K562 (cell line): ENCODE measurements around the gene SMARCA4. TPM values are rescaled to one million over a fixed set of nuclear protein-coding genes. Genes with fewer than 3 reads are reported as not detected.
A peak's percentile ranks its signal among the peaks of the same experiment; 100 is the strongest.

Source experiments
- ATF3 ChIP-seq, 2 experiments: fragments of 450-650 bp in 1 of 2; sonication (generic) in 1 of 2; formaldehyde crosslinking in 1 of 2; IDR thresholded peaks in 1 of 2; conservative IDR thresholded peaks in 1 of 2; 2 replicates each; pipeline versions ENCODE4 v1.6.1 to v1.8.1; 2016 to 2023; ENCODE audit warnings: mild to moderate bottlenecking in 2 of 2, moderate library complexity in 2 of 2, inconsistent platforms in 1 of 2, missing genetic modification reagents in 1 of 2
- CBX1 ChIP-seq: sonication (generic); IDR thresholded peaks from 2 replicates; pipeline ENCODE4 v1.6.1; 2016; ENCODE audit warnings: antibody characterized with exemption, low read depth, mild to moderate bottlenecking
- EP300 ChIP-seq: IDR thresholded peaks from 2 replicates; pipeline ENCODE4 v1.6.1; 2012; ENCODE audit warnings: low read length, improper control_type of control experiment
- GABPA ChIP-seq: fragments of 200-800 bp; sonication (Bioruptor generic); conservative IDR thresholded peaks from 2 replicates; pipeline ENCODE4 v1.6.1; 2016; ENCODE audit warnings: low read depth, missing genetic modification characterization, missing compliant biosample characterization
- HNRNPH1 ChIP-seq: fragments of 200-400 bp; formaldehyde crosslinking; optimal IDR thresholded peaks from 2 replicates; pipeline ENCODE3; 2017; ENCODE audit warnings: low read depth, mild to moderate bottlenecking, low read length, moderate library complexity
- MIER1 ChIP-seq: fragments of 450-650 bp; IDR thresholded peaks from 2 replicates; pipeline ENCODE4 v1.6.1; 2016; ENCODE audit warnings: antibody characterized with exemption, mild to moderate bottlenecking, low read depth
- NCOR1 ChIP-seq: fragments of 450-650 bp; IDR thresholded peaks from 2 replicates; pipeline ENCODE4 v1.6.1; 2016; ENCODE audit warnings: mild to moderate bottlenecking, moderate library complexity
- NR1H2 ChIP-seq: sonication (generic); formaldehyde crosslinking; IDR thresholded peaks from 2 replicates; pipeline ENCODE4 v1.4.0; 2020; ENCODE audit warnings: mild to moderate bottlenecking, missing genetic modification reagents
- POU5F1 ChIP-seq: fragments of 150-350 bp; IDR thresholded peaks from 2 replicates; pipeline ENCODE4 v1.6.1; 2014; ENCODE audit warnings: borderline replicate concordance, low read length, low read depth, mild to moderate bottlenecking; ENCODE audit not compliant: partially characterized antibody
- TSC22D4 ChIP-seq: fragments of 450-650 bp; IDR thresholded peaks from 2 replicates; pipeline ENCODE4 v1.6.1; 2016; ENCODE audit warnings: missing genetic modification characterization, missing biosample characterization, control low read depth
- UBTF ChIP-seq, 2 experiments: IDR thresholded peaks; 2 replicates each; pipeline ENCODE4 v1.6.1; 2012; ENCODE audit warnings: improper control_type of control experiment in 2 of 2, low read depth in 2 of 2, low read length in 2 of 2, borderline replicate concordance in 1 of 2
- ZNF146 ChIP-seq: IDR thresholded peaks from one replicate; pipeline ENCODE4 v1.6.1; 2018; ENCODE audit warnings: missing compliant biosample characterization; ENCODE audit not compliant: unreplicated experiment
- ZNF175 ChIP-seq: fragments of 200-800 bp; sonication (Bioruptor generic); IDR thresholded peaks from 2 replicates; pipeline ENCODE4 v1.6.1; 2016; ENCODE audit warnings: low read depth, mild to moderate bottlenecking, missing genetic modification characterization, missing compliant biosample characterization
- ZNF253 ChIP-seq: fragments of 250-450 bp; sonication (Bioruptor Pico); conservative IDR thresholded peaks from 2 replicates; pipeline ENCODE4 v1.6.1; 2021; ENCODE audit warnings: mild to moderate bottlenecking
- ZNF583 ChIP-seq: fragments of 250-450 bp; sonication (Bioruptor Pico); IDR thresholded peaks from 2 replicates; pipeline ENCODE4 v1.4.0; 2020
- ZNF707 ChIP-seq: fragments of 250-450 bp; sonication (Bioruptor Pico); conservative IDR thresholded peaks from 2 replicates; pipeline ENCODE4 v1.8.0; 2022; ENCODE audit warnings: inconsistent platforms, mild to moderate bottlenecking, moderate library complexity
- ZNF76 ChIP-seq: fragments of 250-450 bp; sonication (Bioruptor Pico); IDR thresholded peaks from 2 replicates; pipeline ENCODE4 v1.4.0; 2020; ENCODE audit warnings: mild to moderate bottlenecking, moderate library complexity, borderline replicate concordance
- polyA plus RNA-seq, 8 experiments: library from polyadenylated mRNA; depleted of rRNA in 4 of 8; stranded (reverse) in 5 of 8; unstranded in 3 of 8; fragments of >200 nt; fragmentation: Nextera tagmentation in 2 of 8; fragmentation: Illumina TruSeq in 1 of 8; extraction: Ambion mirVana in 2 of 8; extraction: Trizol in 1 of 8; gene quantifications; 2 replicates each; pipeline versions ENCODE4 v1.2.1 to v1.2.3, GENCODE V29; 2011 to 2014; ENCODE audit warnings: inconsistent platforms in 1 of 8, missing spikeins in 1 of 8
- total RNA-seq, 7 experiments: library from RNA; depleted of rRNA in 6 of 7; stranded (reverse); fragments of >200 nt in 6 of 7; fragmentation: Illumina TruSeq in 2 of 7; extraction: Trizol in 2 of 7; gene quantifications; 2 replicates each; pipeline versions ENCODE4 v1.2.1 to v1.2.3, GENCODE V29; 2011 to 2021; ENCODE audit warnings: low replicate concordance in 1 of 7
- TF ChIP-seq, protein P1 (sequence below): fragments of 250-450 bp; sonication (Bioruptor Pico); IDR thresholded peaks from 2 replicates; pipeline ENCODE4 v1.4.0; 2020; ENCODE audit warnings: mild to moderate bottlenecking, moderate library complexity, borderline replicate concordance
- TF ChIP-seq, protein P2 (sequence below): fragments of 250-450 bp; sonication (Bioruptor Pico); IDR thresholded peaks from 2 replicates; pipeline ENCODE4 v1.8.0; 2022; ENCODE audit warnings: moderate library complexity, mild to moderate bottlenecking, inconsistent platforms

Gene SMARCA4
- total and polyA plus RNA-seq, 9 of the 15 experiments (the other 6 are each of a cell fraction or from before 2014, with no cell fraction given): 19.3 to 207 (median 52.1) TPM

DNA sequence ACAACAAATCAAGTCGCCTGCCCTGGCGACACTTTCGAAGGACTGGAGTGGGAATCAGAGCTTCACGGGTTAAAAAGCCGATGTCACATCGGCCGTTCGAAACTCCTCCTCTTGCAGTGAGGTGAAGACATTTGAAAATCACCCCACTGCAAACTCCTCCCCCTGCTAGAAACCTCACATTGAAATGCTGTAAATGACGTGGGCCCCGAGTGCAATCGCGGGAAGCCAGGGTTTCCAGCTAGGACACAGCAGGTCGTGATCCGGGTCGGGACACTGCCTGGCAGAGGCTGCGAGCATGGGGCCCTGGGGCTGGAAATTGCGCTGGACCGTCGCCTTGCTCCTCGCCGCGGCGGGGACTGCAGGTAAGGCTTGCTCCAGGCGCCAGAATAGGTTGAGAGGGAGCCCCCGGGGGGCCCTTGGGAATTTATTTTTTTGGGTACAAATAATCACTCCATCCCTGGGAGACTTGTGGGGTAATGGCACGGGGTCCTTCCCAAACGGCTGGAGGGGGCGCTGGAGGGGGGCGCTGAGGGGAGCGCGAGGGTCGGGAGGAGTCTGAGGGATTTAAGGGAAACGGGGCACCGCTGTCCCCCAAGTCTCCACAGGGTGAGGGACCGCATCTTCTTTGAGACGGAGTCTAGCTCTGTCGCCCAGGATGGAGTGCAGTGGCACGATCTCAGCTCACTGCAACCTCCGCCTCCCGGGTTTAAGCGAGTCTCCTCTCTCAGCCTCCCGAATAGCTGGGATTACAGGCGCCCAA is 128.6 kb downstream of the SMARCA4 start, which contains the start of gene LDLR (continued):
- TF ChIP-seq TSC22D4 (tag) (no peak), MIER1 (no peak), NCOR1 (no peak; the same call in none of the 2 replicates), EP300 (peak; percentile 84), NR1H2 (CRISPR knock-in tag) (no peak), ZNF175 (CRISPR knock-in tag) (no peak; the same call in 1 of the 2 replicates), ZNF707 (CRISPR knock-in tag) (no peak), HNRNPH1 (no peak), GABPA (no peak), ATF3 (IDR thresholded peaks at IDR 0.05) (peak; percentile 63; the same call in 1 of the 2 replicates), ATF3 (CRISPR knock-in tag; conservative IDR thresholded peaks at IDR 0.05) (0 out of 2 replicates have a peak, but pooled peaks have one; percentile 26), ZNF583 (CRISPR knock-in tag) (no peak), UBTF (IDR thresholded peaks at IDR 0.05; ENCODE audit: borderline replicate concordance in 1 of 2, low read depth in 2 of 2, low read length in 2 of 2) (peak in 1 of 2 experiments; percentile 87; a peak in 2 of 4 replicates), ZNF146 (CRISPR knock-in tag) (no peak), ZNF76 (CRISPR knock-in tag) (no peak), POU5F1 (peak; percentile 32), CBX1 (peak; percentile 94), ZNF253 (CRISPR knock-in tag) (no peak)
- TF ChIP-seq, protein P1, sequence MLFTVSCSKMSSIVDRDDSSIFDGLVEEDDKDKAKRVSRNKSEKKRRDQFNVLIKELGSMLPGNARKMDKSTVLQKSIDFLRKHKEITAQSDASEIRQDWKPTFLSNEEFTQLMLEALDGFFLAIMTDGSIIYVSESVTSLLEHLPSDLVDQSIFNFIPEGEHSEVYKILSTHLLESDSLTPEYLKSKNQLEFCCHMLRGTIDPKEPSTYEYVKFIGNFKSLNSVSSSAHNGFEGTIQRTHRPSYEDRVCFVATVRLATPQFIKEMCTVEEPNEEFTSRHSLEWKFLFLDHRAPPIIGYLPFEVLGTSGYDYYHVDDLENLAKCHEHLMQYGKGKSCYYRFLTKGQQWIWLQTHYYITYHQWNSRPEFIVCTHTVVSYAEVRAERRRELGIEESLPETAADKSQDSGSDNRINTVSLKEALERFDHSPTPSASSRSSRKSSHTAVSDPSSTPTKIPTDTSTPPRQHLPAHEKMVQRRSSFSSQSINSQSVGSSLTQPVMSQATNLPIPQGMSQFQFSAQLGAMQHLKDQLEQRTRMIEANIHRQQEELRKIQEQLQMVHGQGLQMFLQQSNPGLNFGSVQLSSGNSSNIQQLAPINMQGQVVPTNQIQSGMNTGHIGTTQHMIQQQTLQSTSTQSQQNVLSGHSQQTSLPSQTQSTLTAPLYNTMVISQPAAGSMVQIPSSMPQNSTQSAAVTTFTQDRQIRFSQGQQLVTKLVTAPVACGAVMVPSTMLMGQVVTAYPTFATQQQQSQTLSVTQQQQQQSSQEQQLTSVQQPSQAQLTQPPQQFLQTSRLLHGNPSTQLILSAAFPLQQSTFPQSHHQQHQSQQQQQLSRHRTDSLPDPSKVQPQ (CRISPR knock-in tag): no peak
- TF ChIP-seq, protein P2, sequence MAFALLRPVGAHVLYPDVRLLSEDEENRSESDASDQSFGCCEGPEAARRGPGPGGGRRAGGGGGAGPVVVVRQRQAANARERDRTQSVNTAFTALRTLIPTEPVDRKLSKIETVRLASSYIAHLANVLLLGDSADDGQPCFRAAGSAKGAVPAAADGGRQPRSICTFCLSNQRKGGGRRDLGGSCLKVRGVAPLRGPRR: peak; percentile 26; the same call in 1 of the 2 replicates
